Activated CD8-positive, alpha-beta memory T cell treated with anti-CD3 and anti-CD28 coated beads, Interleukin-2, amount 10 ng/mL, durations not matched to agents 7 days and 5 days (primary cell): ENCODE data around the gene CCT5. TPM values are rescaled to one million over a fixed set of nuclear protein-coding genes. Genes with fewer than 3 reads are reported as not detected.
"Not testable (repeated sequence)": the region's sequence is repeated elsewhere in the genome, so short reads cannot be mapped to it uniquely, and the experiment has no call there.

ENCODE experiments used
- ATAC-seq: fragments of 150-1000 bp; cut with Tn5 transposase; one replicate; pipeline ENCODE4 v1.10.0; 2021; ENCODE audit warnings: moderate library complexity
- CTCF ChIA-PET: fragments of 350-600 bp; sonication (Branson Sonifier 250); formaldehyde crosslinking; loops from one replicate; lab custom pipeline; 2021; ENCODE audit warnings: antibody characterized with exemption; lab: Charles Lee
- DNase-seq: peaks from one replicate; pipeline ENCODE4 v3.0.0-alpha.2; 2020
- H3K27ac Mint-ChIP-seq: one replicate; pipeline ENCODE4 v1.8.0; 2021; ENCODE audit warnings: mild to moderate bottlenecking, mixed read lengths
- H3K27me3 Mint-ChIP-seq: one replicate; pipeline ENCODE4 v1.8.0; 2021; ENCODE audit warnings: mixed read lengths
- H3K36me3 Mint-ChIP-seq: one replicate; pipeline ENCODE4 v1.8.0; 2021; ENCODE audit warnings: mild to moderate bottlenecking, mixed read lengths
- H3K4me1 Mint-ChIP-seq: one replicate; pipeline ENCODE4 v1.8.0; 2021; ENCODE audit warnings: mixed read lengths
- H3K4me3 Mint-ChIP-seq: one replicate; pipeline ENCODE4 v1.8.0; 2021; ENCODE audit warnings: mild to moderate bottlenecking, moderate library complexity, mixed read lengths
- H3K9me3 Mint-ChIP-seq: one replicate; pipeline ENCODE4 v1.8.0; 2022; ENCODE audit warnings: low read depth, mixed read lengths
- total RNA-seq, 2 experiments: library from RNA; stranded (reverse); gene quantifications; one replicate each; pipeline ENCODE4 v1.2.3, GENCODE V29; 2021

Gene CCT5
- total RNA-seq, 2 experiments from 2014 or later, result 270 to 342 TPM

- ATAC-seq, result no peak
- H3K36me3 Mint-ChIP-seq, result no peaks in the 10 kb centered on the region
- no peaks in the 10 kb centered on the region for H3K9me3 Mint-ChIP-seq
- DNase-seq, result no peak
- CTCF ChIA-PET, result no interaction called here
- peaks cover 29% of the 10 kb centered on the region for H3K27me3 Mint-ChIP-seq
- peaks cover 2% of the 10 kb centered on the region for H3K4me1 Mint-ChIP-seq
- no peak overlapping the region for H3K4me3 Mint-ChIP-seq
- no peak overlapping the region for H3K27ac Mint-ChIP-seq
These were observed 51.9 kb downstream of the CCT5 start for GRCh38 chr5:10301842-10302610.

- Mint-ChIP-seq H3K4me1 (peaks cover 8% of the 10 kb centered on the region), H3K4me3 (no peak overlapping the region), H3K27me3 (peaks cover 35% of the 10 kb centered on the region), H3K9me3 (no peaks in the 10 kb centered on the region), H3K27ac (no peak overlapping the region), H3K36me3 (no peaks in the 10 kb centered on the region)
- CTCF ChIA-PET, result no interaction called here
- ATAC-seq, result no peak
- no peak for DNase-seq
These were observed 53.1 kb downstream of the CCT5 start for GRCh38 chr5:10303201-10303600.

- no peaks in the 10 kb centered on the region for H3K9me3 Mint-ChIP-seq
- H3K4me1 Mint-ChIP-seq, result peaks cover 10% of the 10 kb centered on the region
- H3K27me3 Mint-ChIP-seq, result peaks cover 39% of the 10 kb centered on the region
- H3K36me3 Mint-ChIP-seq, result no peaks in the 10 kb centered on the region
- DNase-seq (no peak), ATAC-seq (no peak)
- CTCF ChIA-PET, result no interaction called here
- H3K4me3 Mint-ChIP-seq, result no peak overlapping the region
- no peak overlapping the region for H3K27ac Mint-ChIP-seq
These were observed 53.7 kb downstream of the CCT5 start for GRCh38 chr5:10303699-10304170.

GRCh38 chr5:10304932-10305331 lies 54.9 kb downstream of the CCT5 start:
- H3K27ac Mint-ChIP-seq, result no peak overlapping the region
- peaks cover 41% of the 10 kb centered on the region for H3K27me3 Mint-ChIP-seq
- H3K9me3 Mint-ChIP-seq, result no peaks in the 10 kb centered on the region
- DNase-seq, result no peak
- H3K4me3 Mint-ChIP-seq, result no peak overlapping the region
- CTCF ChIA-PET, result interaction anchor here (0.9 to 1.4 kb wide), 2 partner anchors 9 to 21 kb away, joined by 3 to 5 read pairs; no protein-coding TSS in a partner anchor
- ATAC-seq, result no peak
- H3K36me3 Mint-ChIP-seq, result no peaks in the 10 kb centered on the region
- peaks cover 10% of the 10 kb centered on the region for H3K4me1 Mint-ChIP-seq

- CTCF ChIA-PET, result interaction anchor here (1.4 kb wide), 1 partner anchor 22 kb away, joined by 4 read pairs; no protein-coding TSS in a partner anchor
- Mint-ChIP-seq H3K36me3 (peaks cover 2% of the 10 kb centered on the region), H3K4me1 (peaks cover 19% of the 10 kb centered on the region), H3K27me3 (peaks cover 41% of the 10 kb centered on the region), H3K9me3 (no peaks in the 10 kb centered on the region), H3K27ac (no peak overlapping the region), H3K4me3 (no peak overlapping the region)
- ATAC-seq (no peak), DNase-seq (no peak)
These were observed 56.0 kb downstream of the CCT5 start for GRCh38 chr5:10306114-10306513.

- peak overlapping the region; percentile 77 for H3K4me3 Mint-ChIP-seq
- peaks cover 41% of the 10 kb centered on the region for H3K27me3 Mint-ChIP-seq
- H3K36me3 Mint-ChIP-seq, result peaks cover 2% of the 10 kb centered on the region
- no peaks in the 10 kb centered on the region for H3K9me3 Mint-ChIP-seq
- H3K4me1 Mint-ChIP-seq, result peaks cover 23% of the 10 kb centered on the region
- CTCF ChIA-PET, result interaction anchor here (1.4 kb wide), 1 partner anchor 23 kb away, joined by 4 read pairs; no protein-coding TSS in a partner anchor
- ATAC-seq (no peak), DNase-seq (no peak)
- no peak overlapping the region for H3K27ac Mint-ChIP-seq
These were observed 56.7 kb downstream of the CCT5 start for GRCh38 chr5:10306806-10307205.

GRCh38 chr5:10307206-10308148 lies 57.4 kb downstream of the CCT5 start, which contains the start of gene CMBL:
Gene CMBL, minus strand, starts transcription at chr5:10307902. Its CDS starts 17,140 bp downstream, at chr5:10290762.
- DNase-seq, result peak; percentile 45
- Mint-ChIP-seq H3K36me3 (peaks cover 2% of the 10 kb centered on the region), H3K4me3 (peak within 1 kb of the TSS; percentile 77), H3K27me3 (peaks cover 41% of the 10 kb centered on the region), H3K27ac (no peak within 1 kb of the TSS), H3K4me1 (peaks cover 23% of the 10 kb centered on the region), H3K9me3 (no peaks in the 10 kb centered on the region)
- ATAC-seq, result peak; percentile 84
- CTCF ChIA-PET, result interaction anchor here (1.4 kb wide), 1 partner anchor 24 kb away, joined by 4 read pairs; no protein-coding TSS in a partner anchor

GRCh38 chr5:10308844-10309243 lies 58.8 kb downstream of the CCT5 start:
- no peak overlapping the region for H3K27ac Mint-ChIP-seq
- H3K4me3 Mint-ChIP-seq, result no peak overlapping the region
- peaks cover 37% of the 10 kb centered on the region for H3K27me3 Mint-ChIP-seq
- DNase-seq (no peak), ATAC-seq (no peak)
- H3K36me3 Mint-ChIP-seq, result peaks cover 2% of the 10 kb centered on the region
- H3K9me3 Mint-ChIP-seq, result no peaks in the 10 kb centered on the region
- peaks cover 23% of the 10 kb centered on the region for H3K4me1 Mint-ChIP-seq
- CTCF ChIA-PET, result interaction anchor here (0.8 kb wide), 1 partner anchor 24 kb away, joined by 4 read pairs; no protein-coding TSS in a partner anchor

GRCh38 chr5:10310066-10310779 lies 60.1 kb downstream of the CCT5 start:
- Mint-ChIP-seq H3K27me3 (peaks cover 30% of the 10 kb centered on the region), H3K36me3 (peaks cover 2% of the 10 kb centered on the region), H3K4me3 (no peak overlapping the region), H3K4me1 (peaks cover 23% of the 10 kb centered on the region), H3K27ac (no peak overlapping the region), H3K9me3 (no peaks in the 10 kb centered on the region)
- ATAC-seq (peak; percentile 31), DNase-seq (no peak)
- CTCF ChIA-PET, result interaction anchor here (1.0 to 1.6 kb wide), 2 partner anchors 15 to 26 kb away, joined by 3 to 4 read pairs; no protein-coding TSS in a partner anchor

- not testable (repeated sequence) for DNase-seq, H3K27ac Mint-ChIP-seq, H3K36me3 Mint-ChIP-seq, H3K4me3 Mint-ChIP-seq, H3K9me3 Mint-ChIP-seq
- H3K4me1 Mint-ChIP-seq, result peaks cover 23% of the 10 kb centered on the region
- CTCF ChIA-PET, result interaction anchor here (1.0 to 1.6 kb wide), 2 partner anchors 14 to 27 kb away, joined by 3 to 4 read pairs; no protein-coding TSS in a partner anchor
- peak; percentile 71 for ATAC-seq
- H3K27me3 Mint-ChIP-seq, result peaks cover 28% of the 10 kb centered on the region
These were observed 60.9 kb downstream of the CCT5 start for GRCh38 chr5:10310835-10311570.

- Mint-ChIP-seq H3K27me3 (peaks cover 20% of the 10 kb centered on the region), H3K27ac (no peak overlapping the region), H3K36me3 (peaks cover 2% of the 10 kb centered on the region), H3K9me3 (no peaks in the 10 kb centered on the region), H3K4me1 (peaks cover 23% of the 10 kb centered on the region), H3K4me3 (no peak overlapping the region)
- DNase-seq (no peak), ATAC-seq (no peak)
- CTCF ChIA-PET, result no interaction called here
These were observed 61.7 kb downstream of the CCT5 start for GRCh38 chr5:10311595-10312425.
